H1 (cell line): ENCODE results near the gene TFB1M. TPM values are rescaled to one million over a fixed set of nuclear protein-coding genes. Genes with fewer than 3 reads are reported as not detected.

ENCODE experiments used
- CTCF ChIA-PET: fragments of 300-600 bp; sonication (Branson Sonifier 250); formaldehyde crosslinking; loops from one replicate; lab custom pipeline; 2021; ENCODE audit not compliant: partially characterized antibody; lab: Charles Lee
- POLR2A ChIA-PET: fragments of 300-600 bp; sonication (Branson Sonifier 250); formaldehyde crosslinking; loops from one replicate; lab custom pipeline; 2021; ENCODE audit warnings: inconsistent platforms; ENCODE audit not compliant: partially characterized antibody; lab: Charles Lee
- DNase-seq, 2 experiments: peaks; one replicate each; pipeline versions ENCODE4 v3.0.0 to v3.0.0-alpha.2; 2010 to 2022; ENCODE audit warnings: low spot score in 2 of 2, low read depth in 1 of 2, mixed read lengths in 1 of 2
- FAIRE-seq: peaks from 2 replicates; lab custom pipeline; 2011; peaks lifted over from hg19 to GRCh38; lab: Jason Lieb, UNC
- H2AFZ ChIP-seq: 2 replicates; pipeline ENCODE4 v1.8.1; 2012; ENCODE audit warnings: low read length, inconsistent platforms
- H2AK5ac ChIP-seq: 2 replicates; pipeline ENCODE4 v1.6.1; 2013; ENCODE audit warnings: low read depth, low read length
- H2BK120ac ChIP-seq: replicated peaks from 2 replicates; pipeline ENCODE3; 2013; ENCODE audit warnings: low read depth, low read length, inconsistent platforms
- H2BK12ac ChIP-seq: 2 replicates; pipeline ENCODE4 v1.6.1; 2013; ENCODE audit warnings: low read depth, low read length
- H2BK15ac ChIP-seq: 2 replicates; pipeline ENCODE4 v1.6.1; 2013; ENCODE audit warnings: low read length
- H2BK20ac ChIP-seq: 2 replicates; pipeline ENCODE4 v1.6.1; 2013; ENCODE audit warnings: low read length
- H2BK5ac ChIP-seq: 2 replicates; pipeline ENCODE4 v1.6.1; 2013; ENCODE audit warnings: low read depth, low read length
- H3K14ac ChIP-seq: 2 replicates; pipeline ENCODE4 v1.6.1; 2013; ENCODE audit warnings: inconsistent platforms; ENCODE audit not compliant: insufficient read length
- H3K18ac ChIP-seq: 2 replicates; pipeline ENCODE4 v1.6.1; 2013; ENCODE audit warnings: low read length; ENCODE audit errors: extremely low read depth
- H3K23ac ChIP-seq: 2 replicates; pipeline ENCODE4 v1.6.1; 2013; ENCODE audit warnings: inconsistent platforms; ENCODE audit not compliant: insufficient read length
- H3K23me2 ChIP-seq: 2 replicates; pipeline ENCODE4 v1.6.1; 2013; ENCODE audit warnings: low read depth, low read length
- H3K27ac ChIP-seq: 2 replicates; pipeline ENCODE4 v1.6.1; 2011; ENCODE audit warnings: low read depth, low read length, inconsistent platforms
- H3K27me3 ChIP-seq, 4 experiments: replicated peaks in 1 of 4; 1 replicate in 1 of 4; 2 replicates in 3 of 4; pipeline versions ENCODE4 v1.6.1 to v1.8.1; 2011 to 2013; ENCODE audit warnings: low read length in 3 of 4, mild to moderate bottlenecking in 3 of 4, inconsistent platforms in 2 of 4, mixed read lengths in 2 of 4, moderate library complexity in 1 of 4; ENCODE audit not compliant: control insufficient read depth in 3 of 4, insufficient read depth in 3 of 4; ENCODE audit errors: extremely low read depth in 1 of 4
- H3K36me3 ChIP-seq, 4 experiments: 2 replicates each; pipeline versions ENCODE4 v1.6.1 to v1.8.1; 2011 to 2013; ENCODE audit warnings: mild to moderate bottlenecking in 4 of 4, low read length in 3 of 4, moderate library complexity in 2 of 4, control low read depth in 1 of 4, inconsistent platforms in 1 of 4; ENCODE audit not compliant: insufficient read depth in 4 of 4, control insufficient read depth in 2 of 4
- H3K4ac ChIP-seq: replicated peaks from 2 replicates; pipeline ENCODE3; 2013; ENCODE audit warnings: low read length, low read depth, mixed read lengths, inconsistent platforms; ENCODE audit not compliant: insufficient read length
- H3K4me1 ChIP-seq, 4 experiments: replicated peaks in 1 of 4; 1 replicate in 1 of 4; 2 replicates in 3 of 4; pipeline versions ENCODE4 v1.6.1 to v1.8.1; 2011 to 2013; ENCODE audit warnings: low read length in 3 of 4, inconsistent platforms in 2 of 4, mixed read lengths in 1 of 4; ENCODE audit not compliant: insufficient read depth in 4 of 4, control insufficient read depth in 3 of 4
- H3K4me2 ChIP-seq, 2 experiments: 2 replicates each; pipeline versions ENCODE4 v1.6.1 to v1.8.1; 2011 to 2013; ENCODE audit warnings: low read depth in 2 of 2, low read length in 2 of 2, control low read depth in 1 of 2, inconsistent platforms in 1 of 2, mild to moderate bottlenecking in 1 of 2; ENCODE audit not compliant: insufficient read depth in 1 of 2
- H3K4me3 ChIP-seq, 4 experiments: fragments of 200-600, 300-600 bp in 1 of 4; sonication (generic), shearing (Covaris generic), sonication (Bioruptor Twin) in 1 of 4; 2 replicates each; pipeline versions ENCODE4 v1.5.1 to v1.8.1; 2011 to 2016; ENCODE audit warnings: low read length in 4 of 4, low read depth in 3 of 4, control low read depth in 2 of 4, inconsistent platforms in 2 of 4, mild to moderate bottlenecking in 2 of 4, mixed read lengths in 1 of 4, moderate library complexity in 1 of 4; ENCODE audit not compliant: insufficient read depth in 2 of 4; ENCODE audit errors: extremely low read depth in 1 of 4
- H3K56ac ChIP-seq: replicated peaks from 2 replicates; pipeline ENCODE3; 2013; ENCODE audit warnings: low read depth, mild to moderate bottlenecking, mixed read lengths, low read length, inconsistent platforms; ENCODE audit not compliant: insufficient read length
- H3K79me1 ChIP-seq: 2 replicates; pipeline ENCODE4 v1.6.1; 2013; ENCODE audit warnings: low read depth, low read length, control low read depth
- H3K79me2 ChIP-seq, 2 experiments: 2 replicates each; pipeline versions ENCODE4 v1.6.1 to v1.8.1; 2012 to 2013; ENCODE audit warnings: low read length in 2 of 2, mild to moderate bottlenecking in 2 of 2, inconsistent platforms in 1 of 2; ENCODE audit not compliant: insufficient read depth in 2 of 2, control insufficient read depth in 1 of 2
- H3K9ac ChIP-seq, 4 experiments: replicated peaks in 1 of 4; 1 replicate in 1 of 4; 2 replicates in 3 of 4; pipeline versions ENCODE4 v1.6.1 to v1.8.1; 2011 to 2013; ENCODE audit warnings: low read depth in 3 of 4, low read length in 3 of 4, control low read depth in 2 of 4, mild to moderate bottlenecking in 2 of 4, moderate library complexity in 2 of 4, inconsistent platforms in 1 of 4; ENCODE audit errors: extremely low read depth in 1 of 4
- H3K9me3 ChIP-seq, 2 experiments: 2 replicates each; pipeline versions ENCODE4 v1.6.1 to v1.8.1; 2012 to 2013; ENCODE audit warnings: mild to moderate bottlenecking in 2 of 2, moderate library complexity in 2 of 2, control low read depth in 1 of 2, inconsistent platforms in 1 of 2, low read depth in 1 of 2, low read length in 1 of 2, mixed read lengths in 1 of 2; ENCODE audit not compliant: insufficient read depth in 2 of 2
- H4K20me1 ChIP-seq, 2 experiments: replicated peaks in 1 of 2; 2 replicates each; pipeline versions ENCODE3 to v1.8.1; 2011 to 2013; ENCODE audit warnings: inconsistent platforms in 2 of 2, low read length in 2 of 2, mild to moderate bottlenecking in 1 of 2; ENCODE audit not compliant: insufficient read depth in 2 of 2, control insufficient read depth in 1 of 2
- H4K5ac ChIP-seq: 2 replicates; pipeline ENCODE4 v1.6.1; 2013; ENCODE audit warnings: low read length, low read depth, mixed read lengths, inconsistent platforms; ENCODE audit not compliant: insufficient read length
- H4K8ac ChIP-seq: 2 replicates; pipeline ENCODE4 v1.8.0; 2013; ENCODE audit warnings: mild to moderate bottlenecking, moderate library complexity, low read length, inconsistent platforms; ENCODE audit not compliant: insufficient read depth; ENCODE audit errors: extremely low read depth
- H4K91ac ChIP-seq: replicated peaks from 2 replicates; pipeline ENCODE3; 2013; ENCODE audit warnings: low read length, mixed read lengths, inconsistent platforms; ENCODE audit not compliant: insufficient read length
- ASH2L ChIP-seq: fragments of 200-600, 300-600 bp; sonication (generic); IDR thresholded peaks from one replicate; pipeline ENCODE4 v1.7.1; 2017; ENCODE audit warnings: low read length
- BRCA1 ChIP-seq: IDR thresholded peaks from 2 replicates; pipeline ENCODE4 v1.6.1; 2012; ENCODE audit warnings: low read depth, low read length, improper control_type of control experiment
- CTBP2 ChIP-seq: IDR thresholded peaks from 2 replicates; pipeline ENCODE4 v1.7.0; 2011; ENCODE audit warnings: borderline replicate concordance, mild to moderate bottlenecking, moderate library complexity, mixed read lengths, low read length; ENCODE audit not compliant: insufficient read depth, insufficient read length
- EP300 ChIP-seq, 2 experiments: IDR thresholded peaks; 1 replicate in 1 of 2; 2 replicates in 1 of 2; pipeline ENCODE4 v1.6.1; 2011 to 2012; ENCODE audit warnings: low read depth in 2 of 2, low read length in 2 of 2, mild to moderate bottlenecking in 2 of 2, borderline replicate concordance in 1 of 2, inconsistent platforms in 1 of 2, moderate library complexity in 1 of 2
- FOSL1 ChIP-seq: IDR thresholded peaks from 2 replicates; pipeline ENCODE4 v1.6.1; 2011; ENCODE audit warnings: mild to moderate bottlenecking, low read depth, low read length, moderate library complexity; ENCODE audit not compliant: insufficient read depth
- KDM5A ChIP-seq: fragments of 200-600 bp; IDR thresholded peaks from 2 replicates; pipeline ENCODE4 v1.7.1; 2012; ENCODE audit warnings: mild to moderate bottlenecking, low read length, inconsistent platforms, mixed read lengths
- RAD21 ChIP-seq, 2 experiments: IDR thresholded peaks in 1 of 2; conservative IDR thresholded peaks in 1 of 2; 2 replicates each; pipeline ENCODE4 v1.6.1; 2011; ENCODE audit warnings: low read depth in 2 of 2, low read length in 2 of 2, improper control_type of control experiment in 1 of 2, inconsistent platforms in 1 of 2, mild to moderate bottlenecking in 1 of 2, moderate library complexity in 1 of 2
- RBBP5 ChIP-seq: IDR thresholded peaks from 2 replicates; pipeline ENCODE4 v1.7.1; 2012; ENCODE audit warnings: low read depth, mild to moderate bottlenecking, inconsistent platforms, low read length, moderate library complexity, borderline replicate concordance
- SIX5 ChIP-seq: IDR thresholded peaks from 2 replicates; pipeline ENCODE4 v1.6.1; 2011; ENCODE audit warnings: mild to moderate bottlenecking, low read depth, low read length
- SP2 ChIP-seq: IDR thresholded peaks from 2 replicates; pipeline ENCODE4 v1.6.1; 2012; ENCODE audit warnings: mild to moderate bottlenecking, low read length, inconsistent platforms
- USF2 ChIP-seq: IDR thresholded peaks from 2 replicates; pipeline ENCODE4 v1.6.1; 2011; ENCODE audit warnings: low read length, improper control_type of control experiment
- ZNF274 ChIP-seq: IDR thresholded peaks from 2 replicates; pipeline ENCODE4 v1.7.0; 2012; ENCODE audit warnings: low read length, borderline replicate concordance; ENCODE audit errors: extremely low read depth
- WGBS, 2 experiments: shearing (Covaris generic) in 1 of 2; methylation state at CpG; one replicate each; pipeline versions ENCODE4 v1.1.6 to v1.1.7; 2013 to 2015; ENCODE audit warnings: low lambda C conversion rate in 2 of 2, mixed read lengths in 2 of 2, inconsistent platforms in 1 of 2, low coverage in 1 of 2, missing lambda C conversion rate in 1 of 2; ENCODE audit not compliant: insufficient replicate concordance in 2 of 2, insufficient coverage in 1 of 2, insufficient read length in 1 of 2; ENCODE audit errors: extremely low coverage in 1 of 2, missing lambda C conversion rate in 1 of 2; 5-methylcytosine and 5-hydroxymethylcytosine counted together
- polyA plus RNA-seq, 7 experiments: library from polyadenylated mRNA; depleted of rRNA in 3 of 7; stranded (reverse) in 5 of 7; unstranded in 2 of 7; fragments of >200 nt in 5 of 7; fragments of 200-250 nt in 2 of 7; gene quantifications; 1 replicate in 5 of 7; 2 replicates in 1 of 7; 4 replicates in 1 of 7; pipeline versions ENCODE4 v1.2.1 to v1.2.3, GENCODE V29; 2011 to 2013; ENCODE audit warnings: missing spikeins in 2 of 7, mixed read lengths in 2 of 7
- total RNA-seq: library from RNA; stranded (reverse); fragmentation: NEBNext Ultra II Directional; extraction: Animal tissue kit (Norgen Biotek cat#: 25700); gene quantifications from 2 replicates; pipeline ENCODE4 v1.2.1, GENCODE V29; 2021

The TFB1M gene
- total and polyA plus RNA-seq, 2 of the 8 experiments (the other 6 are each of a cell fraction or from before 2014, with no cell fraction given), result 28.2 to 49.4 TPM

GRCh38 chr6:155235087-155235486 lies 79.2 kb downstream of the TFB1M start:
- ChIA-PET POLR2A (interaction anchor here (1.2 to 2.2 kb wide), 3 partner anchors 10 to 32 kb away, joined by 3 to 6 read pairs (median 4); no protein-coding TSS in a partner anchor), CTCF (interaction anchor here (1.4 to 5.6 kb wide), 5 partner anchors 12 to 57 kb away, joined by 3 to 48 read pairs (median 5); no protein-coding TSS in a partner anchor)
- H4K8ac ChIP-seq, result no peak overlapping the region
- H3K9ac ChIP-seq, result no peak overlapping the region
- no peak overlapping the region for H2BK5ac ChIP-seq
- no peak overlapping the region for H3K4me2 ChIP-seq
- no peaks in the 10 kb centered on the region for H3K79me2 ChIP-seq
- no peak for FAIRE-seq
- H3K79me1 ChIP-seq, result no peaks in the 10 kb centered on the region
- no peak overlapping the region for H3K18ac ChIP-seq
- no peak overlapping the region for H2AFZ ChIP-seq
- no peak for DNase-seq
- H4K20me1 ChIP-seq, result no peaks in the 10 kb centered on the region
- WGBS, 2 experiments, result 91% methylated on average over 5 of the region's 5 CpGs; no CpG with 5 or more reads in 1 of the 2 experiments
- no peak overlapping the region for H2BK120ac ChIP-seq
- no peak overlapping the region for H3K4ac ChIP-seq
- H3K14ac ChIP-seq, result no peak overlapping the region
- H2BK15ac ChIP-seq, result no peak overlapping the region
- H3K27ac ChIP-seq, result no peak overlapping the region
- peaks cover 0 to 4% (median 2%) of the 10 kb centered on the region in 4 experiments; a peak in 2 of 8 replicates for H3K36me3 ChIP-seq
- H3K9me3 ChIP-seq, result peaks cover 13 to 19% of the 10 kb centered on the region in 2 experiments
- H3K23ac ChIP-seq, result no peak overlapping the region
- H3K23me2 ChIP-seq, result no peaks in the 10 kb centered on the region
- H2BK20ac ChIP-seq, result no peak overlapping the region
- no peak overlapping the region for H2AK5ac ChIP-seq
- peaks cover 0 to 4% (median 0%) of the 10 kb centered on the region in 4 experiments; a peak in 2 of 7 replicates for H3K4me1 ChIP-seq
- H2BK12ac ChIP-seq, result no peak overlapping the region
- H3K4me3 ChIP-seq, result no peak overlapping the region
- no peaks in the 10 kb centered on the region for H3K27me3 ChIP-seq
- no peak overlapping the region for H4K91ac ChIP-seq
- no peak overlapping the region for H3K56ac ChIP-seq
- no peak overlapping the region for H4K5ac ChIP-seq
- TF ChIP-seq SP2 (no peak), CTBP2 (no peak), KDM5A (no peak), ZNF274 (no peak), EP300 (IDR thresholded peaks at IDR 0.05; ENCODE audit: borderline replicate concordance in 1 of 2, low read depth in 2 of 2, low read length in 2 of 2) (no peak), USF2 (no peak), ASH2L (no peak), BRCA1 (no peak), SIX5 (no peak), FOSL1 (no peak), RAD21 (IDR thresholded peaks at IDR 0.05 in 1 of 2, conservative IDR thresholded peaks at IDR 0.05 in 1 of 2; ENCODE audit: low read depth in 2 of 2, low read length in 2 of 2) (no peak), RBBP5 (no peak)
